ENCODE results near the gene ATP11A.
A peak's percentile ranks its signal among the peaks of the same experiment; 100 is the strongest.

The ATP11A gene

GRCh38 chr13:112917056-112917664 lies 227.3 kb downstream of the ATP11A start:
- Histone ChIP-seq H2BK5ac (ENCODE audit: low read depth, low read length, poor library complexity) (no peak overlapping the region), H3K4me1 (ENCODE audit: control insufficient read depth in 1 of 2, insufficient read depth in 2 of 2, low read length in 2 of 2) (no peaks in the 10 kb centered on the region), H3K4me2 (ENCODE audit: low read length) (no peak overlapping the region), H3K9ac (ENCODE audit: low read length) (no peak overlapping the region), H2AFZ (ENCODE audit: insufficient read depth, low read length, poor library complexity) (no peak overlapping the region), H3K27me3 (ENCODE audit: insufficient read depth, low read length) (no peaks in the 10 kb centered on the region), H4K8ac (ENCODE audit: low read depth, low read length) (no peak overlapping the region), H2AK5ac (ENCODE audit: low read length) (no peak overlapping the region), H3K9me3 (ENCODE audit: insufficient read depth, low read depth, low read length) (no peaks in the 10 kb centered on the region), H2BK120ac (ENCODE audit: insufficient read depth, low read length, poor library complexity) (no peak overlapping the region), H4K12ac (ENCODE audit: low read depth, low read length) (no peak overlapping the region), H3K27ac (ENCODE audit: low read depth, low read length) (no peak overlapping the region), H3K4me3 (ENCODE audit: low read depth, low read length) (no peak overlapping the region), H3K4ac (ENCODE audit: low read depth, low read length) (no peak overlapping the region), H4K91ac (ENCODE audit: low read depth, low read length) (no peak overlapping the region), H3K36me3 (ENCODE audit: control insufficient read depth in 1 of 2, insufficient read depth in 2 of 2, low read length in 2 of 2) (no peaks in the 10 kb centered on the region), H2BK12ac (ENCODE audit: low read length) (no peak overlapping the region), H3K18ac (ENCODE audit: low read length) (no peak overlapping the region), H3K23ac (ENCODE audit: low read length) (no peak overlapping the region), H3K14ac (ENCODE audit: low read length) (no peak overlapping the region), H3K79me1 (ENCODE audit: low read length) (no peaks in the 10 kb centered on the region), H3K79me2 (ENCODE audit: control insufficient read depth, insufficient read depth, low read length, poor library complexity) (no peaks in the 10 kb centered on the region)
- DNase-seq: peak in 1 of 2 donors; percentile 15
- no CpG with 5 or more reads among the region's 29 CpGs for WGBS (ENCODE audit: extremely low coverage, insufficient coverage, insufficient read length)

- Histone ChIP-seq H3K79me2 (ENCODE audit: control insufficient read depth, insufficient read depth, low read length, poor library complexity) (no peaks in the 10 kb centered on the region), H3K14ac (ENCODE audit: low read length) (no peak overlapping the region), H4K91ac (ENCODE audit: low read depth, low read length) (no peak overlapping the region), H3K23ac (ENCODE audit: low read length) (no peak overlapping the region), H2AK5ac (ENCODE audit: low read length) (no peak overlapping the region), H3K4me1 (ENCODE audit: control insufficient read depth in 1 of 2, insufficient read depth in 2 of 2, low read length in 2 of 2) (no peaks in the 10 kb centered on the region), H3K9me3 (ENCODE audit: insufficient read depth, low read depth, low read length) (no peaks in the 10 kb centered on the region), H2AFZ (ENCODE audit: insufficient read depth, low read length, poor library complexity) (no peak overlapping the region), H3K27me3 (ENCODE audit: insufficient read depth, low read length) (no peaks in the 10 kb centered on the region), H2BK5ac (ENCODE audit: low read depth, low read length, poor library complexity) (no peak overlapping the region), H4K12ac (ENCODE audit: low read depth, low read length) (no peak overlapping the region), H2BK12ac (ENCODE audit: low read length) (no peak overlapping the region), H3K79me1 (ENCODE audit: low read length) (no peaks in the 10 kb centered on the region), H2BK120ac (ENCODE audit: insufficient read depth, low read length, poor library complexity) (no peak overlapping the region), H3K9ac (ENCODE audit: low read length) (no peak overlapping the region), H3K4me3 (ENCODE audit: low read depth, low read length) (no peak overlapping the region), H3K27ac (ENCODE audit: low read depth, low read length) (no peak overlapping the region), H4K8ac (ENCODE audit: low read depth, low read length) (no peak overlapping the region), H3K36me3 (ENCODE audit: control insufficient read depth in 1 of 2, insufficient read depth in 2 of 2, low read length in 2 of 2) (no peaks in the 10 kb centered on the region), H3K4me2 (ENCODE audit: low read length) (no peak overlapping the region), H3K4ac (ENCODE audit: low read depth, low read length) (no peak overlapping the region), H3K18ac (ENCODE audit: low read length) (no peak overlapping the region)
- no peak for DNase-seq
- WGBS (ENCODE audit: extremely low coverage, insufficient coverage, insufficient read length): no CpG with 5 or more reads among the region's 3 CpGs
These were observed 227.9 kb downstream of the ATP11A start for GRCh38 chr13:112917737-112918136.

- no peak overlapping the region for H2BK12ac ChIP-seq (ENCODE audit: low read length)
- no CpG with 5 or more reads among the region's 8 CpGs for WGBS (ENCODE audit: extremely low coverage, insufficient coverage, insufficient read length)
- no peaks in the 10 kb centered on the region for H3K4me1 ChIP-seq (ENCODE audit: control insufficient read depth in 1 of 2, insufficient read depth in 2 of 2, low read length in 2 of 2)
- no peaks in the 10 kb centered on the region for H3K79me1 ChIP-seq (ENCODE audit: low read length)
- no peak overlapping the region for H2BK120ac ChIP-seq (ENCODE audit: insufficient read depth, low read length, poor library complexity)
- no peak overlapping the region for H4K12ac ChIP-seq (ENCODE audit: low read depth, low read length)
- no peak overlapping the region for H2AFZ ChIP-seq (ENCODE audit: insufficient read depth, low read length, poor library complexity)
- H3K4ac ChIP-seq (ENCODE audit: low read depth, low read length): no peak overlapping the region
- H3K27ac ChIP-seq (ENCODE audit: low read depth, low read length): no peak overlapping the region
- DNase-seq: no peak
- no peaks in the 10 kb centered on the region for H3K36me3 ChIP-seq (ENCODE audit: control insufficient read depth in 1 of 2, insufficient read depth in 2 of 2, low read length in 2 of 2)
- H3K27me3 ChIP-seq (ENCODE audit: insufficient read depth, low read length): no peaks in the 10 kb centered on the region
- no peak overlapping the region for H2BK5ac ChIP-seq (ENCODE audit: low read depth, low read length, poor library complexity)
- no peaks in the 10 kb centered on the region for H3K79me2 ChIP-seq (ENCODE audit: control insufficient read depth, insufficient read depth, low read length, poor library complexity)
- no peak overlapping the region for H2AK5ac ChIP-seq (ENCODE audit: low read length)
- H3K18ac ChIP-seq (ENCODE audit: low read length): no peak overlapping the region
- H4K91ac ChIP-seq (ENCODE audit: low read depth, low read length): no peak overlapping the region
- H3K9ac ChIP-seq (ENCODE audit: low read length): no peak overlapping the region
- H3K4me3 ChIP-seq (ENCODE audit: low read depth, low read length): no peak overlapping the region
- no peak overlapping the region for H4K8ac ChIP-seq (ENCODE audit: low read depth, low read length)
- H3K23ac ChIP-seq (ENCODE audit: low read length): no peak overlapping the region
- H3K9me3 ChIP-seq (ENCODE audit: insufficient read depth, low read depth, low read length): no peaks in the 10 kb centered on the region
- no peak overlapping the region for H3K14ac ChIP-seq (ENCODE audit: low read length)
- H3K4me2 ChIP-seq (ENCODE audit: low read length): no peak overlapping the region
These were observed 228.4 kb downstream of the ATP11A start for GRCh38 chr13:112918266-112918665.

- no peak overlapping the region for H3K9ac ChIP-seq (ENCODE audit: low read length)
- H3K4ac ChIP-seq (ENCODE audit: low read depth, low read length): no peak overlapping the region
- H3K4me2 ChIP-seq (ENCODE audit: low read length): no peak overlapping the region
- H3K9me3 ChIP-seq (ENCODE audit: insufficient read depth, low read depth, low read length): no peaks in the 10 kb centered on the region
- H4K12ac ChIP-seq (ENCODE audit: low read depth, low read length): no peak overlapping the region
- H2BK12ac ChIP-seq (ENCODE audit: low read length): no peak overlapping the region
- H3K27ac ChIP-seq (ENCODE audit: low read depth, low read length): no peak overlapping the region
- no peaks in the 10 kb centered on the region for H3K4me1 ChIP-seq (ENCODE audit: control insufficient read depth in 1 of 2, insufficient read depth in 2 of 2, low read length in 2 of 2)
- no peaks in the 10 kb centered on the region for H3K36me3 ChIP-seq (ENCODE audit: control insufficient read depth in 1 of 2, insufficient read depth in 2 of 2, low read length in 2 of 2)
- WGBS (ENCODE audit: extremely low coverage, insufficient coverage, insufficient read length): no CpG with 5 or more reads among the region's 13 CpGs
- H2BK5ac ChIP-seq (ENCODE audit: low read depth, low read length, poor library complexity): no peak overlapping the region
- H3K27me3 ChIP-seq (ENCODE audit: insufficient read depth, low read length): no peaks in the 10 kb centered on the region
- no peak overlapping the region for H3K14ac ChIP-seq (ENCODE audit: low read length)
- H2BK120ac ChIP-seq (ENCODE audit: insufficient read depth, low read length, poor library complexity): no peak overlapping the region
- H4K8ac ChIP-seq (ENCODE audit: low read depth, low read length): no peak overlapping the region
- no peak overlapping the region for H3K4me3 ChIP-seq (ENCODE audit: low read depth, low read length)
- DNase-seq: no peak
- H3K79me1 ChIP-seq (ENCODE audit: low read length): no peaks in the 10 kb centered on the region
- H2AK5ac ChIP-seq (ENCODE audit: low read length): no peak overlapping the region
- H3K79me2 ChIP-seq (ENCODE audit: control insufficient read depth, insufficient read depth, low read length, poor library complexity): no peaks in the 10 kb centered on the region
- no peak overlapping the region for H3K23ac ChIP-seq (ENCODE audit: low read length)
- no peak overlapping the region for H4K91ac ChIP-seq (ENCODE audit: low read depth, low read length)
- no peak overlapping the region for H3K18ac ChIP-seq (ENCODE audit: low read length)
- H2AFZ ChIP-seq (ENCODE audit: insufficient read depth, low read length, poor library complexity): no peak overlapping the region
These were observed 228.9 kb downstream of the ATP11A start for GRCh38 chr13:112918746-112919145.
